GM23338 (cell line): Measurements from ENCODE around the gene TRMT2A. TPM values are rescaled to one million over a fixed set of nuclear protein-coding genes. Genes with fewer than 3 reads are reported as not detected.

Source experiments
- ATAC-seq: fragments of 200-7000 bp; cut with Tn5 transposase; 3 replicates; pipeline ENCODE4 v1.9.1; 2020
- DNase-seq: peaks from one replicate; pipeline ENCODE4 v3.0.0-alpha.2; 2015; ENCODE audit warnings: low spot score
- H2AFZ ChIP-seq: fragments of 200-600 bp; sonication (generic); 2 replicates; pipeline ENCODE4 v1.8.0; 2016; ENCODE audit warnings: antibody characterized with exemption, mild to moderate bottlenecking, moderate library complexity
- H3F3A ChIP-seq: fragments of 200-600 bp; sonication (generic); replicated peaks from 2 replicates; pipeline ENCODE4 v1.8.0; 2017; ENCODE audit warnings: antibody characterized with exemption, mixed run types, low read depth
- H3K27ac ChIP-seq: fragments of 200-600 bp; sonication (generic); 2 replicates; pipeline ENCODE4 v1.6.1; 2016; ENCODE audit warnings: low read depth
- H3K27me3 ChIP-seq: fragments of 200-600 bp; sonication (generic); 2 replicates; pipeline ENCODE4 v1.8.0; 2016; ENCODE audit warnings: mild to moderate bottlenecking, mixed run types, moderate library complexity; ENCODE audit not compliant: insufficient read depth
- H3K36me3 ChIP-seq: fragments of 200-600 bp; sonication (generic); 2 replicates; pipeline ENCODE4 v1.8.0; 2016; ENCODE audit warnings: mild to moderate bottlenecking; ENCODE audit not compliant: insufficient read depth
- H3K4me1 ChIP-seq: fragments of 200-600 bp; sonication (generic); 2 replicates; pipeline ENCODE4 v1.8.0; 2016; ENCODE audit warnings: mild to moderate bottlenecking, moderate library complexity; ENCODE audit not compliant: insufficient read depth
- H3K4me2 ChIP-seq: fragments of 200-600 bp; sonication (generic); 2 replicates; pipeline ENCODE4 v1.7.1; 2017; ENCODE audit warnings: mixed run types
- H3K4me3 ChIP-seq: fragments of 200-600 bp; sonication (generic); 2 replicates; pipeline ENCODE4 v1.6.1; 2016; ENCODE audit warnings: mixed run types
- H3K79me2 ChIP-seq: fragments of 200-600 bp; sonication (generic); replicated peaks from 2 replicates; pipeline ENCODE4 v1.8.0; 2017; ENCODE audit warnings: mild to moderate bottlenecking; ENCODE audit not compliant: insufficient read depth
- H3K9me2 ChIP-seq: fragments of 200-600 bp; sonication (generic); 2 replicates; pipeline ENCODE4 v1.8.0; 2017; ENCODE audit not compliant: insufficient read depth
- H4K20me1 ChIP-seq: fragments of 200-600 bp; sonication (generic); replicated peaks from 2 replicates; pipeline ENCODE4 v1.8.0; 2017; ENCODE audit warnings: mild to moderate bottlenecking; ENCODE audit not compliant: insufficient read depth
- H3K27ac Mint-ChIP-seq: 2 replicates; pipeline ENCODE4 v1.8.0; 2020; ENCODE audit warnings: inconsistent platforms, mild to moderate bottlenecking, moderate library complexity, mixed read lengths
- H3K27me3 Mint-ChIP-seq: 3 replicates; pipeline ENCODE4 v1.8.0; 2022; ENCODE audit warnings: low read depth, mild to moderate bottlenecking, moderate library complexity, mixed read lengths, inconsistent platforms; ENCODE audit not compliant: insufficient read depth, poor library complexity
- H3K36me3 Mint-ChIP-seq: 3 replicates; pipeline ENCODE4 v1.8.0; 2021; ENCODE audit warnings: low read depth, mild to moderate bottlenecking, inconsistent platforms, moderate library complexity, mixed read lengths
- H3K4me1 Mint-ChIP-seq: 3 replicates; pipeline ENCODE4 v1.8.0; 2020; ENCODE audit warnings: mild to moderate bottlenecking, inconsistent platforms, mixed read lengths
- H3K4me3 Mint-ChIP-seq: 3 replicates; pipeline ENCODE4 v1.8.0; 2021; ENCODE audit warnings: moderate library complexity, mild to moderate bottlenecking, inconsistent platforms, mixed read lengths
- H3K9me3 Mint-ChIP-seq: 3 replicates; pipeline ENCODE4 v1.8.0; 2020; ENCODE audit warnings: moderate library complexity, mild to moderate bottlenecking, inconsistent platforms, mixed read lengths
- CREB1 ChIP-seq: fragments of 250-450 bp; sonication (Bioruptor Pico); IDR thresholded peaks from 2 replicates; pipeline ENCODE4 v1.5.0; 2020; ENCODE audit warnings: low read depth, mild to moderate bottlenecking, moderate library complexity
- CTCF ChIP-seq, 2 experiments: fragments of 200-600 bp in 1 of 2; sonication (generic) in 1 of 2; conservative IDR thresholded peaks; 2 replicates each; pipeline versions ENCODE4 v1.5.1 to v1.6.1; 2016 to 2017; ENCODE audit warnings: antibody characterized with exemption in 2 of 2, low read depth in 2 of 2, mild to moderate bottlenecking in 2 of 2, moderate library complexity in 1 of 2
- ETS1 ChIP-seq: IDR thresholded peaks from 2 replicates; pipeline ENCODE4 v1.6.1; 2016; ENCODE audit warnings: antibody characterized with exemption
- EZH2 ChIP-seq: fragments of 200-600 bp; sonication (generic); IDR thresholded peaks from one replicate; pipeline ENCODE4 v1.8.0; 2017; ENCODE audit warnings: antibody characterized with exemption, mild to moderate bottlenecking, low read depth; ENCODE audit not compliant: unreplicated experiment
- EZH2phosphoT487 ChIP-seq: fragments of 200-600 bp; sonication (generic); IDR thresholded peaks from one replicate; pipeline ENCODE4 v1.8.1; 2018; ENCODE audit warnings: antibody characterized with exemption; ENCODE audit not compliant: unreplicated experiment
- JUNB ChIP-seq: IDR thresholded peaks from one replicate; pipeline ENCODE4 v1.6.1; 2016; ENCODE audit warnings: antibody characterized with exemption; ENCODE audit not compliant: unreplicated experiment
- NANOG ChIP-seq: IDR thresholded peaks from 2 replicates; pipeline ENCODE4 v1.6.1; 2016; ENCODE audit warnings: antibody characterized with exemption, borderline replicate concordance
- POLR2AphosphoS5 ChIP-seq: IDR thresholded peaks from 2 replicates; pipeline ENCODE4 v1.6.1; 2016; ENCODE audit warnings: antibody characterized with exemption, low read depth
- REST ChIP-seq: IDR thresholded peaks from one replicate; pipeline ENCODE4 v1.6.1; 2018; ENCODE audit warnings: antibody characterized with exemption; ENCODE audit not compliant: unreplicated experiment
- STAT1 ChIP-seq: IDR thresholded peaks from one replicate; pipeline ENCODE4 v1.6.1; 2016; ENCODE audit warnings: antibody characterized with exemption; ENCODE audit not compliant: unreplicated experiment
- ZNF114 ChIP-seq: fragments of 250-450 bp; sonication (Bioruptor Pico); IDR thresholded peaks from 2 replicates; pipeline ENCODE4 v1.5.0; 2020; ENCODE audit warnings: mild to moderate bottlenecking, moderate library complexity
- ZNF331 ChIP-seq: fragments of 250-450 bp; sonication (Bioruptor Pico); IDR thresholded peaks from 2 replicates; pipeline ENCODE4 v1.5.0; 2020; ENCODE audit warnings: low read depth, mild to moderate bottlenecking, moderate library complexity
- polyA plus RNA-seq: library from polyadenylated mRNA; unstranded; fragments of >200 nt; fragmentation: Nextera tagmentation; extraction: Ambion mirVana; gene quantifications from 2 replicates; pipeline ENCODE4 v1.2.1, GENCODE V29; 2016
- total RNA-seq: library from RNA; depleted of rRNA; stranded (reverse); fragments of >200 nt; shearing (Covaris generic); gene quantifications from 2 replicates; pipeline ENCODE4 v1.2.3, GENCODE V29; 2014

The TRMT2A gene
- total and polyA plus RNA-seq, 2 experiments from 2014 or later = 41.3 to 61.3 TPM

- no peak for TF ChIP-seq STAT1
Measured at GRCh38 chr22:20107951-20108756, 8.9 kb downstream of the TRMT2A start (continued).

GRCh38 chr22:20107471-20107901 lies 9.5 kb downstream of the TRMT2A start:
- Mint-ChIP-seq H3K4me3 (no peak overlapping the region), H3K36me3 (peaks cover 84% of the 10 kb centered on the region), H3K4me1 (no peaks in the 10 kb centered on the region), H3K9me3 (no peaks in the 10 kb centered on the region), H3K27ac (no peak overlapping the region), H3K27me3 (peaks cover 35% of the 10 kb centered on the region)
- Histone ChIP-seq H3K36me3 (peaks cover 23% of the 10 kb centered on the region), H3K27me3 (no peaks in the 10 kb centered on the region), H3K4me2 (no peak overlapping the region), H3K4me3 (no peak overlapping the region), H3K4me1 (no peaks in the 10 kb centered on the region), H3K27ac (no peak overlapping the region), H3F3A (peaks cover 32% of the 10 kb centered on the region), H2AFZ (no peak overlapping the region), H4K20me1 (peaks cover 39% of the 10 kb centered on the region), H3K79me2 (peaks cover 13% of the 10 kb centered on the region), H3K9me2 (no peaks in the 10 kb centered on the region)
- ATAC-seq (no peak), DNase-seq (no peak)
- TF ChIP-seq EZH2 (no peak), NANOG (no peak), STAT1 (no peak)

GRCh38 chr22:20106849-20107237 lies 10.2 kb downstream of the TRMT2A start:
- Histone ChIP-seq H4K20me1 (peaks cover 44% of the 10 kb centered on the region), H3K27ac (no peak overlapping the region), H3K9me2 (no peaks in the 10 kb centered on the region), H3K27me3 (no peaks in the 10 kb centered on the region), H3F3A (peaks cover 27% of the 10 kb centered on the region), H2AFZ (no peak overlapping the region), H3K4me1 (no peaks in the 10 kb centered on the region), H3K4me3 (no peak overlapping the region), H3K36me3 (peaks cover 23% of the 10 kb centered on the region), H3K4me2 (no peak overlapping the region), H3K79me2 (peaks cover 20% of the 10 kb centered on the region)
- no peak for ATAC-seq
- Mint-ChIP-seq H3K27ac (no peak overlapping the region), H3K4me3 (no peak overlapping the region), H3K9me3 (no peaks in the 10 kb centered on the region), H3K4me1 (peaks cover 3% of the 10 kb centered on the region; the same call in 1 of the 3 replicates), H3K36me3 (peaks cover 87% of the 10 kb centered on the region), H3K27me3 (peaks cover 31% of the 10 kb centered on the region)
- TF ChIP-seq NANOG (no peak), REST (no peak), STAT1 (no peak), CREB1 (no peak), CTCF (conservative IDR thresholded peaks at IDR 0.05; ENCODE audit: low read depth in 2 of 2) (no peak), JUNB (no peak), ZNF114 (CRISPR knock-in tag) (no peak), ETS1 (no peak), EZH2phosphoT487 (no peak), EZH2 (no peak), ZNF331 (no peak), POLR2AphosphoS5 (no peak)
- DNase-seq = no peak
